Endometrial microvascular endothelial cells (primary cell): ENCODE results near the gene NIPSNAP3A. TPM values are rescaled to one million over a fixed set of nuclear protein-coding genes. Genes with fewer than 3 reads are reported as not detected.

Source experiments
- in situ Hi-C: cut with HindIII; loops from 2 replicates; pipeline ENCODE4 v1.10.0; 2017; ENCODE audit warnings: low sequenced_read_pairs, low pct_unique_long_range_greater_than_20kb; ENCODE audit errors: inconsistent ontology term
- total RNA-seq: library from RNA; depleted of rRNA; stranded (reverse); fragments of >200 nt; gene quantifications from one replicate; pipeline ENCODE4 v1.2.3, GENCODE V29; 2015; ENCODE audit errors: inconsistent ontology term

The NIPSNAP3A gene
- total RNA-seq, 1 donor from 2014 or later, result 68.4 TPM

GRCh38 chr9:104798209-104798995, 50.9 kb downstream of the NIPSNAP3A start:
- in situ Hi-C loops, result no loop called here

GRCh38 chr9:104800068-104800785, 52.7 kb downstream of the NIPSNAP3A start:
- in situ Hi-C loops, result no loop called here

- in situ Hi-C loops, result no loop called here
These were observed 54.6 kb downstream of the NIPSNAP3A start for GRCh38 chr9:104802110-104802509.

- in situ Hi-C loops, result no loop called here
These were observed 55.4 kb downstream of the NIPSNAP3A start for GRCh38 chr9:104802906-104803305.

GRCh38 chr9:104805441-104805840, 58.0 kb downstream of the NIPSNAP3A start:
- in situ Hi-C loops, result no loop called here

GRCh38 chr9:104808035-104808614, 60.6 kb downstream of the NIPSNAP3A start:
- in situ Hi-C loops, result no loop called here

Other genes starting within 250 kb of the NIPSNAP3A start
- not detected for gene OR13F1, start 243.4 kb upstream of the NIPSNAP3A start, total RNA-seq
- not detected for gene OR13C4, start 220.5 kb upstream of the NIPSNAP3A start, total RNA-seq
- gene OR13C3, start 210.8 kb upstream of the NIPSNAP3A start, total RNA-seq, result not detected
- gene OR13C8, start 178.5 kb upstream of the NIPSNAP3A start, total RNA-seq, result not detected
- gene OR13C5, start 148.3 kb upstream of the NIPSNAP3A start, total RNA-seq, result not detected
- gene OR13C2, start 142.1 kb upstream of the NIPSNAP3A start, total RNA-seq, result not detected
- not detected for gene OR13C9, start 129.5 kb upstream of the NIPSNAP3A start, total RNA-seq
- gene OR13D1, start 53.2 kb upstream of the NIPSNAP3A start, total RNA-seq, result not detected
- 0.37 TPM for gene NIPSNAP3B, start 16.4 kb downstream of the NIPSNAP3A start, total RNA-seq
- 1.3 TPM for gene ABCA1, start 180.5 kb downstream of the NIPSNAP3A start, total RNA-seq